ENCODE results near the gene PACRG.

Gene PACRG

GRCh38 chr6:163147994-163148393 lies 420.2 kb downstream of the PACRG start:
- Histone ChIP-seq H3K4me3 (no peak overlapping the region), H3K27ac (no peak overlapping the region), H3K27me3 (peaks cover 0 to 5% of the 10 kb centered on the region in 2 donors), H3K4me1 (no peaks in the 10 kb centered on the region), H3K9me3 (no peaks in the 10 kb centered on the region), H3K36me3 (no peaks in the 10 kb centered on the region)
- TF ChIP-seq, protein P1, sequence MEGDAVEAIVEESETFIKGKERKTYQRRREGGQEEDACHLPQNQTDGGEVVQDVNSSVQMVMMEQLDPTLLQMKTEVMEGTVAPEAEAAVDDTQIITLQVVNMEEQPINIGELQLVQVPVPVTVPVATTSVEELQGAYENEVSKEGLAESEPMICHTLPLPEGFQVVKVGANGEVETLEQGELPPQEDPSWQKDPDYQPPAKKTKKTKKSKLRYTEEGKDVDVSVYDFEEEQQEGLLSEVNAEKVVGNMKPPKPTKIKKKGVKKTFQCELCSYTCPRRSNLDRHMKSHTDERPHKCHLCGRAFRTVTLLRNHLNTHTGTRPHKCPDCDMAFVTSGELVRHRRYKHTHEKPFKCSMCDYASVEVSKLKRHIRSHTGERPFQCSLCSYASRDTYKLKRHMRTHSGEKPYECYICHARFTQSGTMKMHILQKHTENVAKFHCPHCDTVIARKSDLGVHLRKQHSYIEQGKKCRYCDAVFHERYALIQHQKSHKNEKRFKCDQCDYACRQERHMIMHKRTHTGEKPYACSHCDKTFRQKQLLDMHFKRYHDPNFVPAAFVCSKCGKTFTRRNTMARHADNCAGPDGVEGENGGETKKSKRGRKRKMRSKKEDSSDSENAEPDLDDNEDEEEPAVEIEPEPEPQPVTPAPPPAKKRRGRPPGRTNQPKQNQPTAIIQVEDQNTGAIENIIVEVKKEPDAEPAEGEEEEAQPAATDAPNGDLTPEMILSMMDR (IDR thresholded peaks at IDR 0.05) = no peak
- intact Hi-C loops (cut with DNase I; ENCODE audit: low total_unique reads) = no loop called here
- DNase-seq = no peak

GRCh38 chr6:163148451-163149278 lies 420.9 kb downstream of the PACRG start:
- intact Hi-C loops (cut with DNase I; ENCODE audit: low total_unique reads) = no loop called here
- no peak for DNase-seq
- no peak overlapping the region for H3K4me3 ChIP-seq
- H3K27me3 ChIP-seq = peaks cover 0 to 5% of the 10 kb centered on the region in 2 donors
- no peak overlapping the region for H3K27ac ChIP-seq
- no peaks in the 10 kb centered on the region for H3K4me1 ChIP-seq
- TF ChIP-seq, protein P1 (IDR thresholded peaks at IDR 0.05) = no peak
- no peaks in the 10 kb centered on the region for H3K9me3 ChIP-seq
- H3K36me3 ChIP-seq = no peaks in the 10 kb centered on the region

- Histone ChIP-seq H3K27ac (no peak overlapping the region), H3K36me3 (no peaks in the 10 kb centered on the region), H3K27me3 (peaks cover 0 to 5% of the 10 kb centered on the region in 2 donors), H3K4me3 (no peak overlapping the region), H3K9me3 (no peaks in the 10 kb centered on the region), H3K4me1 (no peaks in the 10 kb centered on the region)
- intact Hi-C loops (cut with DNase I; ENCODE audit: low total_unique reads) = no loop called here
- TF ChIP-seq, protein P1 (IDR thresholded peaks at IDR 0.05) = no peak
- DNase-seq = no peak
Observed at GRCh38 chr6:163149279-163149848, 421.6 kb downstream of the PACRG start.

DNA sequence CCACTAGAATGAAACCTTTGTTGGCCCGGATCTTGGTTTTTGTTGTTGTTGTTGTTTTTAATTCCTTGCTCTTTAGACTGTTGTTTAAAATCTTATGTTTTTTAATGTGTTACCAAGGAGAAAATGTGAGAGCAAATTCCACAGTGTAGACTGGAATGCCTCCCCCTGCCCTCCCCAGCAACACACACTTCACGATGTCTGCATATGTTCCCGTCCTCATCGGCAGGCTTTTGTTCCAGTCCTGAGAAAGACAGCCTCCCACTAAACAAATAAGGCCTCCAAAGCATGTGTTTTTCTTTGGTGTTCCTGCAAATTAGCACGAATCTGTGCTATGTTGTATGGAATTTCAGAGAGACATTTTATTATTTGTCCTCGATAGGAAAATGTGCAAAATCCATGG lies 423.4 kb downstream of the PACRG start:
- Histone ChIP-seq H3K27me3 (peaks cover 0 to 5% of the 10 kb centered on the region in 2 donors), H3K9me3 (no peaks in the 10 kb centered on the region), H3K36me3 (no peaks in the 10 kb centered on the region), H3K4me3 (no peak overlapping the region), H3K27ac (no peak overlapping the region), H3K4me1 (no peaks in the 10 kb centered on the region)
- no peak for DNase-seq
- intact Hi-C loops (cut with DNase I; ENCODE audit: low total_unique reads) = no loop called here
- TF ChIP-seq, protein P1 (IDR thresholded peaks at IDR 0.05) = no peak

GRCh38 chr6:163152701-163153100 lies 424.9 kb downstream of the PACRG start:
- H3K27me3 ChIP-seq = peaks cover 0 to 5% of the 10 kb centered on the region in 2 donors
- no peak overlapping the region for H3K27ac ChIP-seq
- H3K4me1 ChIP-seq = no peaks in the 10 kb centered on the region
- H3K4me3 ChIP-seq = no peak overlapping the region
- no peak for DNase-seq
- H3K9me3 ChIP-seq = no peaks in the 10 kb centered on the region
- no peaks in the 10 kb centered on the region for H3K36me3 ChIP-seq
- TF ChIP-seq, protein P1 (IDR thresholded peaks at IDR 0.05) = no peak
- intact Hi-C loops (cut with DNase I; ENCODE audit: low total_unique reads) = no loop called here
